NCI-H1417 treated with DMSO at 0.1 percent for 48 hours (cell line): ENCODE results near the gene PSMG4.

Experiments
- DNase-seq: peaks from one replicate; lab custom pipeline; 2025; lab: John Stamatoyannopoulos, UW

PSMG4 gene

GRCh38 chr6:3309391-3310050 lies 50.8 kb downstream of the PSMG4 start:
- DNase-seq = no peak

- no peak for DNase-seq
Measured at GRCh38 chr6:3310051-3310448, 51.3 kb downstream of the PSMG4 start.

GRCh38 chr6:3310703-3311102 lies 52.0 kb downstream of the PSMG4 start:
- no peak for DNase-seq

GRCh38 chr6:3311826-3312225 lies 53.1 kb downstream of the PSMG4 start:
- DNase-seq = no peak

GRCh38 chr6:3312604-3313231 lies 54.0 kb downstream of the PSMG4 start:
- DNase-seq = no peak

GRCh38 chr6:3314176-3314575 lies 55.4 kb downstream of the PSMG4 start:
- no peak for DNase-seq

GRCh38 chr6:3314621-3315467 lies 56.1 kb downstream of the PSMG4 start:
- no peak for DNase-seq

- no peak for DNase-seq
Measured at GRCh38 chr6:3315841-3316240, 57.1 kb downstream of the PSMG4 start.

GRCh38 chr6:3316331-3316730 lies 57.6 kb downstream of the PSMG4 start:
- DNase-seq = no peak

- DNase-seq = no peak
Measured at GRCh38 chr6:3316818-3317217, 58.1 kb downstream of the PSMG4 start.
